CD4-positive, alpha-beta T cell treated with Interleukin-15 for 1 hour (primary cell): ENCODE measurements around the gene ARFGEF2.
"Not testable (repeated sequence)": the region's sequence is repeated elsewhere in the genome, so short reads cannot be mapped to it uniquely, and the experiment has no call there.

ENCODE experiments used
- DNase-seq: peaks from one replicate; pipeline ENCODE4 v3.0.0-alpha.2; 2020

ARFGEF2 gene

GRCh38 chr20:48956052-48956451, 34.5 kb downstream of the ARFGEF2 start:
- no peak for DNase-seq

DNA sequence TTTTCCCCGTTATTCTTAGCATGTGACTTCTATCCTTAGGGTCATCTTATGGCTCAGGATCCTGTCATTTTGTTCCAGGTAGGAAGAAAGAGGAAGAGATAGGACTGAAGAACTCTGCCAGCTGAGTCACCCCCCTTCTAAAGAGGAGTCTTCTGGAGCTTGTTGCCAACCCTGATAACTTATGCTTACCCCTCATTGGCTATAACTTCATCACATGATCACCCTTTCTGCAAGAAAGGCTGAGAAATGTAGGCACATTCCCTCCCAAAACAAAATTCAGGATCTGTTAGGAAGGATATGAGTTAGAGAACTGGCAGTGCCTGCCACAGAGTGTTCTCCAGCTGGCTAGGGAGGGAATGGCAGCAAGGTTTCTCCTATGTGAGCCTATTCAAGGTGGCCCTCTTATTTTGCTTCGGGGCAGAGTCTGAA, 35.6 kb downstream of the ARFGEF2 start:
- no peak for DNase-seq

DNA sequence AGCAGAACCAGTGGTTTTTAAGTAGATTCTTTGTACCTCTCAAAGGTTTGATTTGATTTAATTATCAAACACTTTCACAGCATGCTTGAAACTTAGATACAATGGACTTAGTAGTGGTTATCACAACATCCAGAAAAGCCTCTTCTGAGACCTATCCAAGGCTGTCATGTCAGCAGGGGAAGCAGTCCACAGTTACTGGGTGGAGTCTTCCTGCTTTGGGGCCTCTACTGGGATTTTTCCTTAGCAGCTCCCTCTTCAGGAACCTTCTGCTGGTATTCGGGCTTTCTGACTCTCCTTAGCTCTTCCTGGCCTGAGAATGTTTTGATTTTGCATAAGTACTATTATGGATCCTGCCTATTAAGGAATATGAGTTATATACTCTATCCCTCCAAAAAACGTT, 36.0 kb downstream of the ARFGEF2 start:
- no peak for DNase-seq

GRCh38 chr20:48958743-48959142, 37.2 kb downstream of the ARFGEF2 start:
- DNase-seq = no peak

DNA sequence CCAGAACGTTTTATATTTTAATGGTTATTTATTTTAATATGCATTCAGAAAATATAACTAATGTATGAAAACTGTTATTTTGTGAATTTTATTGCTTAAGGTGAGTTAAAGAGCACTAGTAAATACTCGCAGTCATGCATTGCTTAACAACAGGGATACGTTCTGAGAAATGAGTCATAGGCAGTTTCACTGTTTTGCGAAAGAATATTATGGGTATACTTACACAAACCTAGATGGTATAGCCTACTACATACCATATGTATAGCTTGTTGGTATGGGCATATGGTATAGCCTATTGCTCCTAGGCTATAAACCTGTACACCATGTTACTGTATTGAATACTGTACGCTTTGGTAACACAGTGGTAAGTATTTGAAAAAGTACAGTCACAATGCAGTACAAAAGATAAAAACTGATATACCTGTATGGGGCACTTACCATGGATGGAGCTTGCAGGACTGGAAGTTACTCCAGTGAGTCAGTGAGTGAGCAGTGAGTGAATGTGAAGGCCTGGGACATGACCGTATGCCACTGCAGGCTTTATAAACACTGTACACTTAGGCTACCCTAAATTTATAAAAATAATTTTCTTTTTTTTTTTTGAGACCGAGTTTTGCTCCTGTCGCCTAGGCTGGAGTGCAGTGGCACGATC, 38.5 kb downstream of the ARFGEF2 start:
- no peak for DNase-seq

DNA sequence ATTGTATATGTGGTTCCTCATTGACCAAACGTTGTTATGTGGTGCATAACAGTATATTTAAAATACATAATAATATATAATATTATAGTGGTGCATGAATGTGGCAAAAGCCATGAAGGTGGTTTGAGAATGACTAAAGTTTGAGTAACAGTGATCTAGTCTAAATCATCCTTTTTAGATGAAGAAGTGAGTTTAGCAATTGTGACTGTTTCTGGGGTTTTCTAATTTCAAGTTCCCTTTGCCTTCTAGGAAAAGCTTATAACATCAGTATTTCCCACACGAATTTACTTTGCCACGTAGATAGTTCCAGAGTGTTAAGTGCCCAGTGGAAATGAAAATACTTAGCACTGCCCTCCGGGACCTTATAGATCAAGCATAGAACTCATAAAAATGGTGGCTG, 40.9 kb downstream of the ARFGEF2 start:
- no peak for DNase-seq

DNA sequence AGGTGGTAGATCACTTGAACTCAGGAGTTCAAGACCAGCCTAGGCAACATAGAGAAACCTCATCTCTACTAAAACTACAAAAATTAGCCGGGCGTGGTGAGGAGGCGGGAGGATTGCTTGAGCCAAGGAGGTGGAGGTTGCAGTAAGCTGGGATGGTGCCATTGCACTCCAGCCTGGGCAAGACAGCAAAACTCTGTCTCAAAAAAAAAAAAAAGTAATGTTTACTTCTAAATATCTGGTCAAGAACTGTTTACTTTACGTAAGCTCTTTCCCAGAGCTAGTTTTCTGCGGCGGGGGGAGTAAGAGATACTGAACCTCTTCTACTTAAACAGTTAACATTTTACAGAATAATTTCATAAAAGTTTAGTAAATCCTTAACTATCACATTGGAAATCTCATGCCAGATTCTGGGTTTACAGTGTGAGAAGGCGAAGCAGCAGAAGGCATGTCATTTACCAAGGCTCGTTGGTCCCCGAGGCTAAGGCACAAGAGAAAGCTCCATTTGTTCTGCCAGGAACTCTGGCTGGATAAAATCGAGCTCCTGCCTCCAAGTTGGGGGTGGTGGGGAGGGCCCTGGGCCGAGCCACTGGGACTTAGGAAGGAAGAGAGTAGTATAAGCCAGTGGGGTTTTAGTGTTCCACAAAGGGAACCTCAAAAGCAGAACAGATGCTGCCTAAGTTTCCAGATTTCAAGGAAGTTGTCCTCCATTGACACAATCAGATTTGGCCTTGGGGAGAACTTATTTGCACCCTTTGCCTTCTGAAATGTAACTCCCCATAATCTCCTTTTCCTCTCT, 41.7 kb downstream of the ARFGEF2 start:
- no peak for DNase-seq

GRCh38 chr20:48965189-48965910, 43.8 kb downstream of the ARFGEF2 start:
- no peak for DNase-seq

- no peak for DNase-seq
Measured at GRCh38 chr20:48970681-48971365, 49.3 kb downstream of the ARFGEF2 start.

GRCh38 chr20:48971956-48972355, 50.4 kb downstream of the ARFGEF2 start:
- no peak for DNase-seq

DNA sequence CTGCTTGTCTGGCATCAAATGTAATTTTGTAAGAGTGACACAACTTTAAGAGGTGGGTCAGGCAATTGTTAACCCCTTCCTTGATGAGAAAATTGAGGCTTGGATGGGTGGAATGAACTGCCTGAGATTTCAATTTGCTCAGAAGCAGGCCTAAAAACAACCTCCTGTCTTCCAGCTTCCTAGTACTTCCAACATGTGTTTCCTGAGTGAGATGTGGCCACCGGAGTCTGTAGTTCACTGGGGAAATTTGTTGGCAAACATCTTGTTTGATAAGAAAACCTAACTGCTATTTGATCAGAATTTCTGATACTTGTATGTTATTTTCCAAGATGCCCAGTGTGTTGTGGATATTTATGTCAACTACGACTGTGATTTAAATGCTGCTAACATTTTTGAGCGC, 51.3 kb downstream of the ARFGEF2 start:
- no peak for DNase-seq

DNA sequence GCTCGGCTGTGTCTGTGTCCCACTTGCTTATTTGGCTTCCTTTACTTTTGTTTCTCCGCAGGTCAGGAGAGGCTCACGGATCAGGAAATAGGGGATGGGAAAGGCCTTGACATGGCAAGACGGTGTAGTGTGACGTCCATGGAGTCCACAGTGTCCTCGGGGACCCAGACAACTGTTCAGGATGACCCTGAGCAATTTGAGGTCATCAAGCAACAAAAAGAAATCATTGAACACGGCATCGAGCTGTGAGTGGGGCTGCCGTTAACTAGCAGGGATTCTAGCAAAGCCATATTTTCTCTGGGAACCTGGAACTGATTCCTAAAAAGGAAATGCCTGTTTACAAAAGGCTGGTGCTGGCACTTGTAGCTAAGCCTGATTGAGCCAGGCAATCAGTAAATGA, 54.4 kb downstream of the ARFGEF2 start:
- no peak for DNase-seq

GRCh38 chr20:48979980-48980379, 58.5 kb downstream of the ARFGEF2 start:
- not testable (repeated sequence) for DNase-seq

DNA sequence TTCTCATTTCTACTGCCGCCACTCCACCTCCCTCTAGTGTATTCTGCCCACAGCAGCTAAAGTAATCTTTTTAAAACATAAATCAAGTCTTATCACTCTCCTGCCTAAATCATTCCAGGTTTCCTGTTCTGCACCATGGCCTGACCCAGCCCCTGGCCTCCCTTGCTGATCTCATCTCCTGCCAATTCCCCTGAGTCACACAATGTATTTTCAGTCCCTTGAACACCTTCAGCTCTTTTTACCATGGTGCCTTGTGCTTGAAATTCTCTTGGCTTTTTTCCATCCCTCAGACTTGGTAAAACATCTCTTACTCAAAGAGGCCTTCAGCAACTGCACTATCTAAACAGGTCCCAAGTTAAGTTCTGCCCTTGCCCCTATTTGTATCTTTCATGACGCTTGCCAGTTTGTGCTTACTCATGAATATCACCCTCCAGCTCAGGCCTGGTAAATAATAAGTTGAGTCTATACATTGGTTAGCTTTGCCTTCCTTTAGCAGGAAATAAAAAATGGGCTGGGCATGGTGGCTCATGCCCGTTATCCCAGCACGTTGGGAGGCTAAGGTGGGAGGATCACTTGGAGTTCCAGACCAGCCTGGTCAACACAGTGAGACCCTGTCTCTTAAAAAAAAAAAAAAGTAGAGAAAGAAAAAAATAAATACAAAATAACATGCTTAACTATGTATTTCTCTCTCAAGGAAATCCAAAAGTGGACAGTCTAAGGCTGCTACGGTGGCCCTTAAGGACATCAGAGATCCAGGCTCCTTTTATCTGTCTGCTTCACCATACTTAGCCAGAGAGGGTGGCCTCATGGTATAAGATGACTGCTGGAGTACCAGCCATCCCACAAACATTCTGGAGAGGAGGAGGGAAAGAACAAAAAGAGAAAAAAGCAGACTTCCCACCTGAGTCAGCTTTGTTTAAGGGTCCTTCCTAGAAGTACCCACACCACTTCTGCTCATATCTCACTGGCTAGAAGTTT, 62.2 kb downstream of the ARFGEF2 start:
- DNase-seq = no peak

- no peak for DNase-seq
Measured at GRCh38 chr20:48984575-48985219, 63.2 kb downstream of the ARFGEF2 start.

- no peak for DNase-seq
Measured at GRCh38 chr20:48986899-48987298, 65.4 kb downstream of the ARFGEF2 start.

- no peak for DNase-seq
Measured at GRCh38 chr20:48990467-48990866, 69.0 kb downstream of the ARFGEF2 start.

- no peak for DNase-seq
Measured at GRCh38 chr20:48995589-48995988, 74.1 kb downstream of the ARFGEF2 start.

DNA sequence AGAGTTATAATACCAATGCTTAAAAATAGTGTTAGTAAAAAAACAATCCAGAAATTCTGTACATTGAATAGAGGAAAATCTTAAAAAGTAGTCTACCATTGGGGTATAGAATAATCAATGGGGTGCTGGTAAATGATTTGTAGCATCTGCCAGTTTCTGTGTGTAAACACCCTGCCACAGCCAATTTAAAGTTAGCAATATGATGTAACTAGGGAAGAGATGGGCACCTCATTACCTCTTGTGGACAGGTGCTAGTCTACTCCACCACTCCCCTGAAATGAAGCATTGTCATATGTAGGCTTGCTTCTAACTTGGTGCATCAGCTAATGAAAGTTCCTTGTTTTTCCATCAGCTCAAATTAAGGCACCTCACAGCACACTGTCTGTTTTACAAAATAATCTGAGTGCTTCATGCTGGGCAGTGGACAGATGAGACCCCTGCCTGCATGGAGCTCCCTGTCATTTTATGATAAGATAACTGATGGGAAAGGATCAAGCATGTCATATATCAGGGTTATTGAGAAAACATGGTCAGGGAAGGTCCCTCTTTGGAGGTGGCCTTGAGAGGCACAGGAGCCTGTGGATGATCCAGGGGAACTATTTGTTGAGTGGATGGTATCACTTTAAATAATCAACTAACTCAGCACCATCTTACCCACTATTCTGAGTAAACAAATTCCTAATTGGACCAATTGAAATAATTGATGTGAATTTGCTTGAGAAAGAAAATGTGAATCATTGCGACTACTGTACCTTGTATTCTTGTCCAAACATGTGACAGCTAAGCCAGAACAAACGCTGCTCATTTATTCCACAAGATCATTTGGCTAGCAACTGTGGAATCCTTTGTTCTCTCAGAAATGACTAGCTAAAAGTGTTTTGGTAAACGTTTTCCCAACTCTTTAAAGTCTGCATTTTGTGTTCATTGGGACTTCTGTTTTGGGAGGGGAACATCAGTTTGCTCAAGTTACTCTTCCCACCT, 78.7 kb downstream of the ARFGEF2 start:
- DNase-seq = no peak

GRCh38 chr20:49001741-49002140, 80.2 kb downstream of the ARFGEF2 start:
- no peak for DNase-seq
